Upper lobe of left lung (tissue), 6 donors: ENCODE data around the gene CCDC148. TPM values are rescaled to one million over a fixed set of nuclear protein-coding genes. Genes with fewer than 3 reads are reported as not detected.
A peak's percentile ranks its signal among the peaks of the same experiment; 100 is the strongest.
"Not testable (repeated sequence)": the region's sequence is repeated elsewhere in the genome, so short reads cannot be mapped to it uniquely, and the experiment has no call there.

Experiments used
- ATAC-seq, 2 donors: fragments of 200-7000 bp; cut with Tn5 transposase; one replicate each; pipeline ENCODE4 v1.9.1; 2022; ENCODE audit warnings: mild to moderate bottlenecking in 2 of 2, moderate library complexity in 2 of 2; ENCODE audit not compliant: low FRiP score in 2 of 2
- DNase-seq, 2 donors: peaks; one replicate each; pipeline ENCODE4 v3.0.0-alpha.2; 2019 to 2020
- H3K27ac ChIP-seq, 4 donors: fragments of 200-600 bp; sonication (generic); one replicate each; pipeline ENCODE4 v1.5.1; 2016 to 2019
- H3K27me3 ChIP-seq, 4 donors: fragments of 200-600 bp; sonication (generic); one replicate each; pipeline ENCODE4 v1.5.1; 2017 to 2019
- H3K36me3 ChIP-seq, 4 donors: fragments of 200-600 bp; sonication (generic); one replicate each; pipeline ENCODE4 v1.5.1; 2016 to 2019
- H3K4me1 ChIP-seq, 4 donors: fragments of 200-600 bp; sonication (generic); one replicate each; pipeline ENCODE4 v1.5.1; 2018 to 2019
- H3K4me3 ChIP-seq, 4 donors: fragments of 200-600 bp; sonication (generic); one replicate each; pipeline ENCODE4 v1.5.1; 2017 to 2019; ENCODE audit warnings: mild to moderate bottlenecking in 2 of 4, moderate library complexity in 1 of 4
- H3K9me3 ChIP-seq, 4 donors: fragments of 200-600 bp; sonication (generic); one replicate each; pipeline ENCODE4 v1.5.1; 2018 to 2019
- CTCF ChIP-seq, 6 experiments: fragments of 450-650 bp in 4 of 6; fragments of 200-600 bp in 2 of 6; sonication (generic) in 2 of 6; IDR thresholded peaks; one replicate each; pipeline ENCODE4 v1.5.1; 2016 to 2019; ENCODE audit warnings: antibody characterized with exemption in 6 of 6
- EP300 ChIP-seq, 4 donors: sonication (generic); formaldehyde crosslinking; IDR thresholded peaks; one replicate each; pipeline ENCODE4 v1.5.1; 2017; ENCODE audit warnings: antibody characterized with exemption in 4 of 4, control low read depth in 2 of 4
- POLR2A ChIP-seq, 4 donors: fragments of 450-650 bp; IDR thresholded peaks; one replicate each; pipeline ENCODE4 v1.5.1; 2016 to 2017; ENCODE audit warnings: antibody characterized with exemption in 4 of 4, mild to moderate bottlenecking in 2 of 4
- POLR2AphosphoS5 ChIP-seq, 2 donors: sonication (generic); formaldehyde crosslinking; IDR thresholded peaks; one replicate each; pipeline ENCODE4 v1.5.1; 2017; ENCODE audit warnings: antibody characterized with exemption in 2 of 2
- WGBS, 2 donors: methylation state at CpG; one replicate each; pipeline ENCODE4 v1.1.5; 2017 to 2018; 5-methylcytosine and 5-hydroxymethylcytosine counted together
- total RNA-seq, 6 donors: library from RNA; depleted of rRNA in 4 of 6; stranded (reverse); fragments of >200 nt in 4 of 6; gene quantifications; one replicate each; pipeline versions ENCODE4 v1.1.0 to v1.2.1, GENCODE V29; 2016 to 2021
- donor health status: DM: no; HTN: no; CAD: no; lungs with moderate emphysema.
- donor health status: DM: no; HTN: yes; CAD: no; lungs with severe emphysema.

Gene CCDC148
- total RNA-seq, 6 donors from 2014 or later = 0.69 to 4.2 (median 1.9) TPM

DNA sequence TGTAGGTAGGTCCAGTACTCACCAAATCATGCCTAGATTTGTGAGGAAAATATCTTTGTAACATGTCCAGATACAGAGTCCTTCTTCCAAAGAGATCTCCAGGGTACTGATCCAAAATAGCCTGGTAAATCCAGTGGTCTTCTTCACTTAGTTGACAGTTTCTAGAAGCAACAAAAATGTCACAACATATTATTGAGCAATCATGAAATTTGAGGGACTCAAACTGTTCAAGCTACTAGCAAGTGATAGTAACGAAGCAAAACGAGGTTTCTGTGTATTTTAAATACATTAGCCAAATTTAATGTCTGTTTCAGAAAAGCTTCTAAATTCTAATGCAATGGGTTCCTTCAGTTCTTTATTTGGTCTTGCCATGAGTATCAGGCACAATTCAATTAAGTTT lies 142.8 kb downstream of the CCDC148 start:
- H3K27ac ChIP-seq = no peak overlapping the region
- H3K9me3 ChIP-seq = no peaks in the 10 kb centered on the region
- H3K4me3 ChIP-seq = no peak overlapping the region
- no peak for TF ChIP-seq EP300 (IDR thresholded peaks at IDR 0.05)
- TF ChIP-seq CTCF (IDR thresholded peaks at IDR 0.05) = no peak
- no peak for TF ChIP-seq POLR2A (IDR thresholded peaks at IDR 0.05)
- no peak for TF ChIP-seq POLR2AphosphoS5 (IDR thresholded peaks at IDR 0.05)
- 60 to 73% methylated on average over 2 of the region's 2 CpGs for WGBS, 2 donors
- ATAC-seq (no peak), DNase-seq (no peak)
- H3K27me3 ChIP-seq = no peaks in the 10 kb centered on the region
- H3K36me3 ChIP-seq = no peaks in the 10 kb centered on the region
- no peaks in the 10 kb centered on the region for H3K4me1 ChIP-seq

GRCh38 chr2:158312981-158313380 lies 143.6 kb downstream of the CCDC148 start:
- DNase-seq (no peak), ATAC-seq (no peak)
- Histone ChIP-seq H3K27ac (no peak overlapping the region), H3K36me3 (no peaks in the 10 kb centered on the region), H3K27me3 (no peaks in the 10 kb centered on the region), H3K4me3 (no peak overlapping the region), H3K9me3 (no peaks in the 10 kb centered on the region), H3K4me1 (no peaks in the 10 kb centered on the region)
- 74 to 89% methylated on average over 1 of the region's 1 CpG for WGBS, 2 donors
- TF ChIP-seq CTCF (IDR thresholded peaks at IDR 0.05) (no peak), EP300 (IDR thresholded peaks at IDR 0.05) (no peak), POLR2AphosphoS5 (IDR thresholded peaks at IDR 0.05) (no peak), POLR2A (IDR thresholded peaks at IDR 0.05) (no peak)

DNA sequence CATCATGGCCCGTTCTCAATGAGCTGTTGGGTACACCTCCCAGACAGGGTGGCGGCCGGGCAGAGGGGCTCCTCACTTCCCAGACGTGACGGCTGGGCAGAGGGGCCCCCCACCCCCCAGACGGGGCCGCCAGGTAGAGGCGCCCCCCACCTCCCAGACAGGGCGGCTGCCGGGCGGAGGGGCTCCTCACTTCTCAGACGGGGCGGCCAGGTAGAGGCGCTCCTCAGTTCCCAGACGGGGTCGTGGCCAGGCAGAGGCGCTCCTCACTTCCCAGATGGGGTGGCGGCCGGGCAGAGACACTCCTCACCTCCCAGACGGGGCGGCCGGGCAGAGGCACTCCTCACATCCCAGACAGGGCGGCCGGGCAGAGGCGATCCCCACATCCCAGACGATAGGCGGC lies 146.1 kb downstream of the CCDC148 start:
- H3K4me1 ChIP-seq, H3K27ac ChIP-seq, H3K9me3 ChIP-seq, H3K27me3 ChIP-seq, ATAC-seq, H3K36me3 ChIP-seq, H3K4me3 ChIP-seq: not testable (repeated sequence)
- 93% methylated on average over 11 to 27 of the region's 27 CpGs for WGBS, 2 donors
- peak in 1 of 2 donors; percentile 52 for DNase-seq

GRCh38 chr2:158305501-158305900 lies 151.1 kb downstream of the CCDC148 start:
- Histone ChIP-seq H3K4me1 (no peaks in the 10 kb centered on the region), H3K36me3 (no peaks in the 10 kb centered on the region), H3K27me3 (no peaks in the 10 kb centered on the region), H3K4me3 (no peak overlapping the region), H3K27ac (no peak overlapping the region), H3K9me3 (no peaks in the 10 kb centered on the region)
- WGBS, 2 donors = 85 to 97% methylated on average over 1 to 2 of the region's 2 CpGs
- TF ChIP-seq EP300 (IDR thresholded peaks at IDR 0.05) (no peak), POLR2AphosphoS5 (IDR thresholded peaks at IDR 0.05) (no peak), POLR2A (IDR thresholded peaks at IDR 0.05) (no peak), CTCF (IDR thresholded peaks at IDR 0.05) (no peak)
- no peak for ATAC-seq
- no peak for DNase-seq

GRCh38 chr2:158300394-158300793 lies 156.2 kb downstream of the CCDC148 start:
- no peak for DNase-seq
- TF ChIP-seq CTCF (IDR thresholded peaks at IDR 0.05) = no peak
- no peak for TF ChIP-seq POLR2AphosphoS5 (IDR thresholded peaks at IDR 0.05)
- no peak for TF ChIP-seq POLR2A (IDR thresholded peaks at IDR 0.05)
- TF ChIP-seq EP300 (IDR thresholded peaks at IDR 0.05) = no peak
- H3K27me3 ChIP-seq = no peaks in the 10 kb centered on the region
- WGBS, 2 donors = 70 to 80% methylated on average over 2 of the region's 2 CpGs
- no peak overlapping the region for H3K4me3 ChIP-seq
- no peak for ATAC-seq
- H3K27ac ChIP-seq = no peak overlapping the region
- peaks cover 0 to 3% (median 0%) of the 10 kb centered on the region in 4 donors for H3K9me3 ChIP-seq
- no peaks in the 10 kb centered on the region for H3K4me1 ChIP-seq
- no peaks in the 10 kb centered on the region for H3K36me3 ChIP-seq
